PC-9 (cell line): Measurements from ENCODE around the gene CRAT.

ENCODE experiments used
- EZH2 ChIP-seq: fragments of 200-600 bp; sonication (generic); IDR thresholded peaks from 2 replicates; pipeline ENCODE4 v1.8.0; 2017; ENCODE audit warnings: antibody characterized with exemption, low read depth
- TF ChIP-seq, protein P1 (sequence below): fragments of 200-600 bp; sonication (generic); conservative IDR thresholded peaks from 2 replicates; pipeline ENCODE4 v1.6.1; 2017; ENCODE audit warnings: mixed run types, antibody characterized with exemption, mild to moderate bottlenecking, moderate library complexity

DNA sequence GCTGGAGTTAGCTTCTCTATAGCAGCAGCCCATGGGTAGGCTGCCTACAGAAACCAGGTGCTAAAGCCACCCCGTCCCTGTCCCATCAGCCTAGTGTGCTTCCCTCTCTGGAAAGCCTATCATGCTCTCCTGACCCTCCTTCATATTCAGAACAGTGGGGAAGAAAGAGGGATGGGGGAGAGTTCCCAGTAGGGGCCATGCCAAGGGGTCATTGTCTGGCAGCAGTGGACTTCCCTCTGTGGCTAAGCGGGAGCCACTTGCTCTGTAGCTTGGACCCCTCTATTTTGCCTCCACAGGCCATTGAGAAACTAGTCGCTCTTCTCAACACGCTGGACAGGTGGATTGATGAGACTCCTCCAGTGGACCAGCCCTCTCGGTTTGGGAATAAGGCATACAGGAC, 18.1 kb upstream of the CRAT start:
- TF ChIP-seq, protein P1, sequence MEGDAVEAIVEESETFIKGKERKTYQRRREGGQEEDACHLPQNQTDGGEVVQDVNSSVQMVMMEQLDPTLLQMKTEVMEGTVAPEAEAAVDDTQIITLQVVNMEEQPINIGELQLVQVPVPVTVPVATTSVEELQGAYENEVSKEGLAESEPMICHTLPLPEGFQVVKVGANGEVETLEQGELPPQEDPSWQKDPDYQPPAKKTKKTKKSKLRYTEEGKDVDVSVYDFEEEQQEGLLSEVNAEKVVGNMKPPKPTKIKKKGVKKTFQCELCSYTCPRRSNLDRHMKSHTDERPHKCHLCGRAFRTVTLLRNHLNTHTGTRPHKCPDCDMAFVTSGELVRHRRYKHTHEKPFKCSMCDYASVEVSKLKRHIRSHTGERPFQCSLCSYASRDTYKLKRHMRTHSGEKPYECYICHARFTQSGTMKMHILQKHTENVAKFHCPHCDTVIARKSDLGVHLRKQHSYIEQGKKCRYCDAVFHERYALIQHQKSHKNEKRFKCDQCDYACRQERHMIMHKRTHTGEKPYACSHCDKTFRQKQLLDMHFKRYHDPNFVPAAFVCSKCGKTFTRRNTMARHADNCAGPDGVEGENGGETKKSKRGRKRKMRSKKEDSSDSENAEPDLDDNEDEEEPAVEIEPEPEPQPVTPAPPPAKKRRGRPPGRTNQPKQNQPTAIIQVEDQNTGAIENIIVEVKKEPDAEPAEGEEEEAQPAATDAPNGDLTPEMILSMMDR, result no peak
- no peak for TF ChIP-seq EZH2
